SW480 (cell line): ENCODE data around the gene FCMR.
A peak's percentile ranks its signal among the peaks of the same experiment; 100 is the strongest.
"Not testable (repeated sequence)": the region's sequence is repeated elsewhere in the genome, so short reads cannot be mapped to it uniquely, and the experiment has no call there.

Source experiments
- DNase-seq: peaks from one replicate; pipeline ENCODE4 v3.0.0-alpha.2; 2016; ENCODE audit warnings: low spot score

FCMR gene

GRCh38 chr1:206872139-206872538 lies 49.6 kb downstream of the FCMR start:
- DNase-seq = no peak

GRCh38 chr1:206868264-206868663 lies 53.5 kb downstream of the FCMR start:
- DNase-seq = no peak

GRCh38 chr1:206867716-206868115 lies 54.0 kb downstream of the FCMR start:
- DNase-seq = no peak

- no peak for DNase-seq
Measured at GRCh38 chr1:206867239-206867638, 54.5 kb downstream of the FCMR start.

GRCh38 chr1:206866062-206866461 lies 55.7 kb downstream of the FCMR start:
- no peak for DNase-seq

GRCh38 chr1:206864939-206865671 lies 56.6 kb downstream of the FCMR start, which contains the start of gene IL20:
IL20 (plus strand) TSS chr1:206865623; CDS start chr1:206865853, 230 bp downstream.
- peak; percentile 46 for DNase-seq

- peak; percentile 6 for DNase-seq
Measured at GRCh38 chr1:206863266-206863665, 58.5 kb downstream of the FCMR start.

- no peak for DNase-seq
Measured at GRCh38 chr1:206860165-206860564, 61.6 kb downstream of the FCMR start.

- no peak for DNase-seq
Measured at GRCh38 chr1:206859082-206859521, 62.6 kb downstream of the FCMR start.

- peak; percentile 10 for DNase-seq
Measured at GRCh38 chr1:206856674-206857464, 64.9 kb downstream of the FCMR start.

GRCh38 chr1:206855859-206856258 lies 65.9 kb downstream of the FCMR start:
- DNase-seq = no peak

- DNase-seq = no peak
Measured at GRCh38 chr1:206854401-206855129, 67.2 kb downstream of the FCMR start.

- not testable (repeated sequence) for DNase-seq
Measured at GRCh38 chr1:206853696-206854095, 68.0 kb downstream of the FCMR start.
